Fibroblast of lung (primary cell): Measurements from ENCODE around the gene ATAT1.

Experiments used
- EZH2 ChIP-seq: IDR thresholded peaks from 2 replicates; pipeline ENCODE4 v1.5.1; 2012; ENCODE audit warnings: low read length, control low read depth, mild to moderate bottlenecking; ENCODE audit errors: missing control alignments
- TF ChIP-seq, protein P1 (sequence below), 2 donors: IDR thresholded peaks in 1 of 2; conservative IDR thresholded peaks in 1 of 2; 1 replicate in 1 of 2; 2 replicates in 1 of 2; pipeline ENCODE4 v1.5.1; 2011 to 2012; ENCODE audit warnings: low read length in 2 of 2, control low read depth in 1 of 2, inconsistent platforms in 1 of 2, low read depth in 1 of 2, mild to moderate bottlenecking in 1 of 2

DNA sequence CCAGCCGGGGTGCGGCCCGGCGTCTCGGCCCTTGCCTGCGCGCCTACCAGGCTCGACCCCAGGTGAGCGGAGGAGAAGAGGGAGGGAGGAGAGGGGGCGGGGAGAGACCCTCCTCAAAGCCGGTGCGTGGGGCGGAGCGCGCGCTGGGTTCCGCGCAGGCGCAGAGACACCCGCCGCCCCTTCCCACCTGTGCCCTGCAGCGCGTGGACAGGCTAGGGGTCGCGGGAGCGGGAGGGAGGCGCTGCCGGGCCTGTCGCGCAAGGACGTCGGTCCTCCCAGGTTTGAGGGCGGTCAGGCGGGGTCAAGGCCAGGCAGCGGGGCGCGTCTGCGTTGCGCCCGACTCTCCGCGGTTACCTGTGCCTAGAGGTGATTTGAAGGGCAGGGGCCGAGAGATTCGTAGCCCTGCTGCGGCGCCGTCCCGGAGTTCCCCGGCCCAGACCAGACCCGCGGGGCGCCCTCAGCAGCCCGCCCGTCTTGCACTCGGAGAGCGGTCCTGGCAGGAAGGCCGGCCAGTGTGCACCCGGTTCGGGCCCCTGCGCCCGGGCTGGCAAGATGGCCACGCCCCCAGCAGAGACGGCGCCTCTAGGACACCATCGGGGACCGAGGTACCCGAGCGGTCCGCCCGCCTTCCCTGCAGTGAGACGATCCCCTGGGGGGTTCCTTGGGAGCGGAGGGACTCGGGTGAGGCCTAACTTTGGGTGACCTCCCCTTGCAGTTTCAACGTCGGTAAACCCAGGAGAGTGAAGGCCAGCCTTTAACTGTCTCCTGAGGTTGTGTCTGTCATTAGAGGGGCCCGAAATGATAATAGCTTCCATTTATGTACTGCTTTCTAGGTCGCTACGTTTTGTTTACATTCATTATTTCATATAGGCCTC is 20.8 kb downstream of the ATAT1 start:
- TF ChIP-seq, protein P1, sequence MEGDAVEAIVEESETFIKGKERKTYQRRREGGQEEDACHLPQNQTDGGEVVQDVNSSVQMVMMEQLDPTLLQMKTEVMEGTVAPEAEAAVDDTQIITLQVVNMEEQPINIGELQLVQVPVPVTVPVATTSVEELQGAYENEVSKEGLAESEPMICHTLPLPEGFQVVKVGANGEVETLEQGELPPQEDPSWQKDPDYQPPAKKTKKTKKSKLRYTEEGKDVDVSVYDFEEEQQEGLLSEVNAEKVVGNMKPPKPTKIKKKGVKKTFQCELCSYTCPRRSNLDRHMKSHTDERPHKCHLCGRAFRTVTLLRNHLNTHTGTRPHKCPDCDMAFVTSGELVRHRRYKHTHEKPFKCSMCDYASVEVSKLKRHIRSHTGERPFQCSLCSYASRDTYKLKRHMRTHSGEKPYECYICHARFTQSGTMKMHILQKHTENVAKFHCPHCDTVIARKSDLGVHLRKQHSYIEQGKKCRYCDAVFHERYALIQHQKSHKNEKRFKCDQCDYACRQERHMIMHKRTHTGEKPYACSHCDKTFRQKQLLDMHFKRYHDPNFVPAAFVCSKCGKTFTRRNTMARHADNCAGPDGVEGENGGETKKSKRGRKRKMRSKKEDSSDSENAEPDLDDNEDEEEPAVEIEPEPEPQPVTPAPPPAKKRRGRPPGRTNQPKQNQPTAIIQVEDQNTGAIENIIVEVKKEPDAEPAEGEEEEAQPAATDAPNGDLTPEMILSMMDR (conservative IDR thresholded peaks at IDR 0.05 in 1 of 2, IDR thresholded peaks at IDR 0.05 in 1 of 2; ENCODE audit: low read depth in 1 of 2, low read length in 2 of 2), result no peak
- no peak for TF ChIP-seq EZH2
